GM18873 (cell line): ENCODE results near the gene DGLUCY.
"Not testable (repeated sequence)": the region's sequence is repeated elsewhere in the genome, so short reads cannot be mapped to it uniquely, and the experiment has no call there.

Experiments
- ATAC-seq: cut with Tn5 transposase; IDR thresholded peaks from one replicate; pipeline ENCODE4 v1.9.1; 2021; ENCODE audit warnings: mild to moderate bottlenecking, moderate library complexity, moderate number of reproducible peaks; ENCODE audit not compliant: unreplicated experiment, low FRiP score

The DGLUCY gene

DNA sequence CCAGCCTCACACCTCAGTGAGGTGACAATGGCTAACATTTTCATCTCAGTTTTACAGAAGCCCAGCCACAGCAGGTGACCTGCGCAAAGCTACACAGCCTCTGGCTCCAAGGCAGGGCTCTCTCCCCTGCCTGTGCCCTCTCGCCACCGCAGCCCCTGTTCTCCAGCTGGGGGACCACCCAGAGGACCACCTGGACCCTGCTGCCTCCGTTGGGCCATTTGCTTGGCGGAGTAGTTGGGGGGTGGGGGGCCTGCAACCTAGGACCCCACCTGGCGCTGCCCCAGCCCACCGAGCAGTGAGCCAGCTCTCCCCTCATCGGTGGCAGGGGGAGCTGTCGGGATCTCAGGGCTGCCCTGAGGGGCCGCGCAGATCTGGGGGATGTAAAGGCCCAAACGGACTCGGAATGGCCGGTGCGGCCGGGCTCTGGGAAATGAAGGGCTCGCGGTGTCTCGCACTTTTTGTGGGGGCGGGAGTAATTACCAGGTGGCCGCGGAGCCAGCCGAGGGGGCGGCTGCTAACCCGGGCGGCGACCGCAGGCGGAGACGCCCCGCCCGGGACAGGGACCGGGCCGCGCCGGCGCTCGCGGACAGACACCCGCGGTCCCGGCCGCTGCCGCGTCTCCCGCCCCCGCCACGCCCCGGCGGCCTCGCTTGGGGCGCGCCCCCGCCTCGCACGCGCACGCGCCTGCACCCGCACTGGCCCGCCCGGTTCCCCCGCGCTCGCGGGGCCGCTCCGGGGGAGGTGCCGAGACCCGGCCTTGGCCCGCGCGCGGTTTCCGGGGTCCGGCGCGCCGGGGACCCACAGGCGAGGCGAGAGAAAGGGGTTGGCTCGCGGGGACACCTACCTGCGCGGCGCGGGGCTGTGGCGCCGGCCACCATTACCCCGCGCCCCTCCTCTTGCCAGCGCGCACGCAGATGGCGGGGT lies 139.3 kb downstream of the DGLUCY start:
- no peak for ATAC-seq

GRCh38 chr14:91253795-91254323 lies 140.0 kb downstream of the DGLUCY start:
- ATAC-seq = no peak

- no peak for ATAC-seq
Measured at GRCh38 chr14:91254461-91254860, 140.6 kb downstream of the DGLUCY start.

DNA sequence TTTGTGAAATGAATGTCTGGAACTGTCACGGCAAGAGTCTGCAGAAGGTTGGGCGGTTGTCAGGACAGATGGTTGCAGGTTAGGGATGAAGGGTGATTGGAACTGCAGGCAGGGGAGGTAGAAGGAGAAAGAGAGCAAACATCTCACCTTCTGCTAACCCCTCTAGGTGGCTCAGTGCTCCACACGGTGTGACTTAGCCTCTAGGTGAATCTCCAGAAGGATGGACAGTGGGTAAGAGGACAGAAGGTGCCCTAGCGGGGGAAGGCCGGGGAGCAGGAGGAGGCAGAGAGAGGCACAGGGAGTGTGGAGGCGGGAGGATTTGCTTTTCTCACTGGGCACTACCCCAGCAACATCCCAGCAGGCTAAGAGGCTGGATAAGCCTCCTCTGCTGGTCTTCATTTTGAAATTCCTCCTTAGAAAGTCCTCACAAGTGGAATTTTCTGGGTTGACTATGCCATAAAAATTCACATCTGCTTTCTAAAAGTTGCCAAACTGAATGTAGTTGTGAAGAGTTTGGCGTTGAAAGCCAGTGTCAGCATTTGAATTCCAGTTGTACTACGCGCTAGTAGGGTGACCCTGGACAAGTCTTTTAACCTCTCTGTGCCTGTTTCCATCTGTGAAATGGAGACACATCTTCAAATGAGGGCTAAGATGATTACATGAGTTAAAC lies 141.3 kb downstream of the DGLUCY start:
- no peak for ATAC-seq

- ATAC-seq = no peak
Measured at GRCh38 chr14:91256661-91257060, 142.8 kb downstream of the DGLUCY start.

DNA sequence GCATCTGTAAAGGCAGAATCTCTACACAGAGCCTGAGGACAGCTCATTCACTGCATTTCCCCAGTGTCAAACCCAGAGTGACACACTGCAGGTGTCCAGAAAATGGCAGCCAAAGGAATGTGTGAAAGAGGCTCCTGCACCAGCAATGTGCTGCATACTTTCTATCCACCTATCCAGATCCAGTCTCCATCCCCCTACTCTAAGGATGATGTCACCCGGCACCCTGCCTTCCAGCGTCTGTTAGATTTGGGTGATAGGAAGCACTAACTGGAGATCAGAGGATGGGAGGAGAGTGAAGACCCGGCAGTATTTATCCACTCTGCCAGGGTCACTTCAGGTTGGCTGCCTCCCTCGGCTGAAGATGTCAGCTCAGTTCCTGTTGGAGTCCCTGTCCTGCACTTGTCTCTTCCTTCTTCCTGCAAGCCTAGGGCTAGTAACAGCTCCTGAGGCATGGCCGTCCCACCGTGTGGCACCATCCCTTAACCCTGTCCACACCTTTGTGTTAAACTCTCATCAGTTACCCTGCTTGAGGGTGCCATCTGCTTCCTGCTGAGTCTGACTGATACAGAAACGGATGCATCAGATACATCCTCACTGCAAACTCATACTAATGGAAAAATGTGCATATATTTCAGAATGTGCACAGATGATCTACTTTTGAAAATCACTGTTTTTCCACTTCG lies 143.6 kb downstream of the DGLUCY start:
- ATAC-seq = no peak

- ATAC-seq = no peak
Measured at GRCh38 chr14:91258011-91258618, 144.2 kb downstream of the DGLUCY start.

GRCh38 chr14:91258876-91259275 lies 145.0 kb downstream of the DGLUCY start:
- ATAC-seq = no peak

DNA sequence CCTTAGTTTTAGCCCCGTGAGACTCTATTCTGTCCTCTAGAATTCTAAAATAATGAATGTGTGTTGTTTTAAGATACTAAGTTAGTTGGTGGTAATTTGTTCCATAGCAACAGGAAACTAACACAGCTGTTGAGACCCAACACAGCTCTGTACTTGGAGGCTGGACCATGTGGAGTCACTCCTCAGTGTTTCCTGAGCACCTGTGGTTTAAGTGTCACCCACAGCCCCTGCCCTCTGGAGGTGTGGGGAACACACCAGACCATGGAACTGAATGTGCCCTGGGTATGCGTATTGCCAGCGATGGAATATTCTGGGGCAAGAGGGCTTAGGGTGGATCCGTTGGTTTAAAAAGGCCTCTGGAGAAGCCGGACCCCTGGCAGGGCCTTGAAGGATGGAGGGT lies 147.2 kb downstream of the DGLUCY start:
- no peak for ATAC-seq

DNA sequence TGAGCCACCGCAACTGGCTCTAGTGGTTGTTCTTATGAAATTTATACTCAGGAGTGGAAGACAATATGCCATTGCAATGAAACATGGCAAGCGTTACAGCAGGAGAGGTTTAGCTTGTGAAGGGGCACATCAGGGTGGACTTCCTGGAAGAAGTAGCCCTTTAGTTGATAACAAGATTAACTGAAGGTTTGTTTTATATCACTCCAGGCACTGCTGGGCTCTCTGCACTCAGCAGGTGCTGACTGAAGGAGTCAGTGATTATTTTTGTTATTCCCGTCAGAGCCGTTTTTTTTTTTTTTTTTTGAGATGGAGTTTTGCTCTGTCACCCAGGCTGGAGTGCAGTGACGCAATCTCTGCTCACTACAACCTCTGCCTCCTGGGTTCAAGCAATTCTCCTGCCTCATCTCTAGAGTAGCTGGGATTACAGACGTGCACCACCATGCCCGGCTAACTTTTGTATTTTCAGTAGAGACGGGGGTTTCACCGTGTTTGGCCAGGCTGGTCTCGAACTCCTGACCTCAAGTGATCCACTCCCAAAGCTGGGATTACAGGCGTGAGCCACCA lies 148.2 kb downstream of the DGLUCY start:
- no peak for ATAC-seq

DNA sequence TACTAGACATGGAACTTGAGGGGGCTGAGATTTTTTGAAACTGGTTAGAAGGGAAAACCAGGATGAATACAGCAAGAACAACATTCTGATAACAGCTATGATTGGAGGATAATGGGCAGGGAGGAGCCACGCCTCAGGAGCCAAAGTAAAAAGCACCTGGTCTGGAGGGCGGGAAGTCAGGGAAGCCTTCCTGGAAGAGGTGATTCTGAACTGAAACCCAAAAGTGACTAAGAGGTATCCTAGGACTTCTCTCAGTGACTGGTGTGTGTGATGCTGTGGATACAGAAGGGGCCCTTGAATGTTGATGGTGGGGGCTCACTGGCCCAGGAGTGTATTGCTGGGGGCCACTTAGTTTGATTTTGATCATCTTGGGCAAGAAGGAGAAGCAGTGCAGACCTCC lies 149.5 kb downstream of the DGLUCY start:
- ATAC-seq = no peak

DNA sequence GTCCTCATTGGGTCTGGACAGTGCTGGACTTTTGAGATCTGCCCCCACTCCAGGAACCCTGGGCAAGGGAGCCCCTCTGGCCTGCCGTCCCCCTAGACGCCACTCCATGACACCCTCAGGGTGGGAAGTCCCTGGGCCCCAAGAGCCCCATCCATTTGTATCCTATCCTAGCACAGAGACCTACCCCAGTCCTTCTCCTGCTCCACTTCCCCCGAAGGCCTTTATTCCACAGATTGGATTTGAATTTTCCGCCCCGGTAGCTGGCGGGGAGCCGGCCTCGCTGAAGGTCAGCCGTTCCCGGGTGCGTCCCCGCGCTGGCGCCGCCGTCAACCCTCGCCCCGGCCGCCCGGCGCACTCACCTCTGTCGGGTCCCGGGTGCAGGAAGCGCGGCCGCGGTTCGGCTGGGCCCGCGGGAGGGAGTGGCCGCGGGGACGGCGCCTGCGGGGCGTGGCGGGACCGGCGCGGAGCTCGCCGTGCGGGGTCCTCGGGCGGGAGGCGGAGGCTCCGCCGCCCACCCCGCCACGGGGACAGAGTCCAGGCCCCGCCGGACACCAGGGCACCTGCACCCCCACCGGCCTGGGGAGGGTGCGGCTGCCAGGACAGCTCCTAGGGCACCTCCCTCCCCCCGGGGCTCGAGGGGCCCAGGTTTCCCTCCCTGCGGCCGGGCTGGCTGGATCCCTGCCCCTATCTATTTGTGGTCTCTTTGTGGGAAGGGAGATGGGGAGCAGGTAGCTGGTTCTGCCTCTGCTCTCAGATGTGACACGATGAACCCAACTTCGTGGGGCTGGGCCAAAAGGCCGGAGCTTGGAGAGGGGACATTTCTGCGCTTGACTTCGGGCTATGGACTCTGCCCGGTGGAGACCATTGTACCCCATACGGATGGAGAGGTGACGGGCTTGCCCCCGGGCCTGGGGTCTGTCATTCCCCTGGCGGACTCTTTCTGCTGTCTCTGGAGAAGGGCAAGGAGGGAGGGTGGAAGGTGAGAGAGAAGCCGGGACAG lies 150.6 kb downstream of the DGLUCY start:
- ATAC-seq = no peak

DNA sequence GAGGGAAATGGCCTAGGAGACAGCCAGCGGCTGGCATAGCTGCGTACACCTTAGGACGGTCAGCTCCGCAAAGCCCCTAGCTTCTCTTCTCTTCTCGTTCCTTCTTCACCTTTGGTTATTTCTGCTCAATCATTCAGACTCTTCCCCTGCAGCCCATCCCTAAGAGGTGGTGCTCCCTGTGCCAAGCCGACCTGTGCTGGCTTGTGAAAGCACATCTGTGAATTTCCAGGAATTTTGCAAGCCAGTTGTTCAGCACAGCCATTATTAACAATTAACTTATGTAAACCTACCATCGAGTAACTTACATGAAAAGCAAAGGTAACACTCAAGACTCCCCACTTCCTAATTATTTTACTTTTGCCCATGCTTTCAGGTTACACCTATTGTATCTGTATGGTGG lies 151.5 kb downstream of the DGLUCY start:
- no peak for ATAC-seq

DNA sequence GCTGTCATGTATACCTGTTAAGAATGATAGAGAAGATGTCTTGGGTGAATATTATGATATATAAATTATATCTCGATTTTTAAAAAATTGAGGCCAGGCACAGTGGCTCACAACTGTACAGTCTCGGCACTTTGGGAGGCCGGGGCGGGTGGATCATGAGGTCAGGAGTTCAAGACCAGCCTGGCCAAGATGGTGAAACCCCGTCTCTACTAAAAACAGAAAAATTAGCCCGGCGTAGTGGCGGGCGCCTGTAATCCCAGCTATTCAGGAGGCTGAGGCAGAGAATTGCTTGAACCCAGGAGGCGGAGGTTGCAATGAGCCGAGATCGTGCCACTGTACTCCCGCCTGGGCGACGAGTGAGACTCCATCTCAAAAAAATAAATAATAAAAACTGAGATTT lies 152.4 kb downstream of the DGLUCY start:
- ATAC-seq = not testable (repeated sequence)

- no peak for ATAC-seq
Measured at GRCh38 chr14:91267965-91268437, 154.1 kb downstream of the DGLUCY start.

GRCh38 chr14:91269076-91269991 lies 155.5 kb downstream of the DGLUCY start:
- ATAC-seq = no peak

DNA sequence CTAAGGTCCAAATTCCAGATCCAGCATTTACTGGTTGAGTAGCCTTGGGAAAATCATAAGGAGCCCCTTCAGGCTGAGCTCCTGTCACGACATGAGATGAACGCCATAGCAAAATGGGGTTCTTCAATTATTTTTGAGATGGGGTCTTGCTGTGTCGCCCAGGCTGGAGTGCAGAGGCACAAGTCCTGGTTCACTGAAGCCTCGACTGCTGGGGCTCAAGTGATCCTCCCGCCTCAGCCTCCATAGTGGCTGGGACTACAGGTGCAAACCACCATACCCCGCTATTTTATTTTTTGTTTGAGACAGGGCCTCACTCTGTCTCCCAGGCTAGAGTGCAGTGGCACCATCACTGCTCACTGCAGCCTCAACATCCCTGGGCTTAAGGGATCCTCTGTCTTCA lies 156.3 kb downstream of the DGLUCY start:
- ATAC-seq = no peak

- ATAC-seq = no peak
Measured at GRCh38 chr14:91270619-91271018, 156.7 kb downstream of the DGLUCY start.
